ENCODE data around the gene SPC24. TPM values are rescaled to one million over a fixed set of nuclear protein-coding genes. Genes with fewer than 3 reads are reported as not detected.
A peak's percentile ranks its signal among the peaks of the same experiment; 100 is the strongest.
"Not testable (repeated sequence)": the region's sequence is repeated elsewhere in the genome, so short reads cannot be mapped to it uniquely, and the experiment has no call there.

Gene SPC24
- total RNA-seq, 1 donor from 2014 or later, result 3.8 TPM

GRCh38 chr19:11108746-11109145, 46.8 kb downstream of the SPC24 start:
- peaks cover 7% of the 10 kb centered on the region for H3K9me3 Mint-ChIP-seq (ENCODE audit: unreplicated experiment)
- no peak overlapping the region for H3K27ac Mint-ChIP-seq (ENCODE audit: unreplicated experiment)
- no peak overlapping the region for H3K4me3 Mint-ChIP-seq (ENCODE audit: unreplicated experiment)
- H3K4me1 Mint-ChIP-seq (ENCODE audit: low read depth, unreplicated experiment), result no peaks in the 10 kb centered on the region
- peaks cover 12% of the 10 kb centered on the region for H3K27me3 Mint-ChIP-seq (ENCODE audit: unreplicated experiment)
- TF ChIP-seq, protein P1, sequence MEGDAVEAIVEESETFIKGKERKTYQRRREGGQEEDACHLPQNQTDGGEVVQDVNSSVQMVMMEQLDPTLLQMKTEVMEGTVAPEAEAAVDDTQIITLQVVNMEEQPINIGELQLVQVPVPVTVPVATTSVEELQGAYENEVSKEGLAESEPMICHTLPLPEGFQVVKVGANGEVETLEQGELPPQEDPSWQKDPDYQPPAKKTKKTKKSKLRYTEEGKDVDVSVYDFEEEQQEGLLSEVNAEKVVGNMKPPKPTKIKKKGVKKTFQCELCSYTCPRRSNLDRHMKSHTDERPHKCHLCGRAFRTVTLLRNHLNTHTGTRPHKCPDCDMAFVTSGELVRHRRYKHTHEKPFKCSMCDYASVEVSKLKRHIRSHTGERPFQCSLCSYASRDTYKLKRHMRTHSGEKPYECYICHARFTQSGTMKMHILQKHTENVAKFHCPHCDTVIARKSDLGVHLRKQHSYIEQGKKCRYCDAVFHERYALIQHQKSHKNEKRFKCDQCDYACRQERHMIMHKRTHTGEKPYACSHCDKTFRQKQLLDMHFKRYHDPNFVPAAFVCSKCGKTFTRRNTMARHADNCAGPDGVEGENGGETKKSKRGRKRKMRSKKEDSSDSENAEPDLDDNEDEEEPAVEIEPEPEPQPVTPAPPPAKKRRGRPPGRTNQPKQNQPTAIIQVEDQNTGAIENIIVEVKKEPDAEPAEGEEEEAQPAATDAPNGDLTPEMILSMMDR (IDR thresholded peaks at IDR 0.05; ENCODE audit: partially characterized antibody, unreplicated experiment), result no peak
- peaks cover 4% of the 10 kb centered on the region for H3K36me3 Mint-ChIP-seq (ENCODE audit: unreplicated experiment)
- DNase-seq, result no peak

- Mint-ChIP-seq H3K27ac (ENCODE audit: unreplicated experiment) (no peak overlapping the region), H3K27me3 (ENCODE audit: unreplicated experiment) (peaks cover 10% of the 10 kb centered on the region), H3K4me1 (ENCODE audit: low read depth, unreplicated experiment) (no peaks in the 10 kb centered on the region), H3K36me3 (ENCODE audit: unreplicated experiment) (no peaks in the 10 kb centered on the region), H3K9me3 (ENCODE audit: unreplicated experiment) (peaks cover 3% of the 10 kb centered on the region), H3K4me3 (ENCODE audit: unreplicated experiment) (no peak overlapping the region)
- no peak for DNase-seq
- TF ChIP-seq, protein P1 (IDR thresholded peaks at IDR 0.05; ENCODE audit: partially characterized antibody, unreplicated experiment), result no peak
Observed at GRCh38 chr19:11106477-11106876, 49.1 kb downstream of the SPC24 start.

GRCh38 chr19:11105014-11105636, 50.5 kb downstream of the SPC24 start:
- no peaks in the 10 kb centered on the region for H3K4me1 Mint-ChIP-seq (ENCODE audit: low read depth, unreplicated experiment)
- H3K27ac Mint-ChIP-seq (ENCODE audit: unreplicated experiment), result no peak overlapping the region
- TF ChIP-seq, protein P1 (IDR thresholded peaks at IDR 0.05; ENCODE audit: partially characterized antibody, unreplicated experiment), result no peak
- no peak overlapping the region for H3K4me3 Mint-ChIP-seq (ENCODE audit: unreplicated experiment)
- no peaks in the 10 kb centered on the region for H3K36me3 Mint-ChIP-seq (ENCODE audit: unreplicated experiment)
- H3K27me3 Mint-ChIP-seq (ENCODE audit: unreplicated experiment), result peaks cover 6% of the 10 kb centered on the region
- no peaks in the 10 kb centered on the region for H3K9me3 Mint-ChIP-seq (ENCODE audit: unreplicated experiment)
- DNase-seq, result no peak

DNA sequence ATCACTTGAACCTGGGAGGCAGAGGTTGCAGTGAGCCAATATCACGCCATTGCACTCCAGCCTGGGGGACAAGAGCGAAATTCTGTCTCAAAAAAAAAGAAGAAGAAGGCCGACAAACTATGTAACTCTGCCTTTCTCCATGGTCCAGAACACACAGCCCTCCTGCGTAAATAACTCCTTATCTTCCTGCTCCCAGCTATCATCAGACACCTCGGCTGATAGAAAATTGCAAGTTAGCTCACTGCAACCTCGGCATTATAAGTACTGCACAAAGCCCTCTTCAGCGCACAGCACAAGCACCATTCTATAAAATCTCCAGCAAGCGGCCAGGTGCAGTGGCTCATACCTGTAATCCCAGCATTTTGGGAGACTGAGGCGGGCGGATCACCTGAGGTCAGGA, 51.9 kb downstream of the SPC24 start:
- not testable (repeated sequence) for DNase-seq; H3K9me3 Mint-ChIP-seq (ENCODE audit: unreplicated experiment); H3K4me3 Mint-ChIP-seq (ENCODE audit: unreplicated experiment); H3K4me1 Mint-ChIP-seq (ENCODE audit: low read depth, unreplicated experiment); H3K36me3 Mint-ChIP-seq (ENCODE audit: unreplicated experiment); H3K27me3 Mint-ChIP-seq (ENCODE audit: unreplicated experiment)
- peak overlapping the region; percentile 80 for H3K27ac Mint-ChIP-seq (ENCODE audit: unreplicated experiment)

DNA sequence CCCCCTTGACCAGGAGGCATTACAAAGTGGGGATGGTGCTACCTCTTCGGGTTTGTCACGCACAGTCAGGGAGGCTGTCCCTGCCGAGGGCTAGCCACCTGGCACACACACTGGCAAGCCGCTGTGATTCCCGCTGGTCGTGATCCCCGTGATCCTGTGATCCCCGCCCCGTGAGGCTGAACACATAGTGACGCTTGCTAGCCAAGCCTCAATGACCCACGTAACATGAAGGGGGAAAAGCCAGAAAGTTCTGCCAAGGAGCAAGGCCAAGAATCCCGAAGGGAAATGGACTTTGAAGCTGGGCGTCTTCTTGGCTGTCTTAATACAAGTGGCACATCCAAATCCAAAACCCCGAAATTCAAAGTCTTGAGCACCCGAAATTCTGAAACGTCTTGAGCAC, 52.6 kb downstream of the SPC24 start:
- no peaks in the 10 kb centered on the region for H3K9me3 Mint-ChIP-seq (ENCODE audit: unreplicated experiment)
- H3K4me3 Mint-ChIP-seq (ENCODE audit: unreplicated experiment), result no peak overlapping the region
- no peaks in the 10 kb centered on the region for H3K36me3 Mint-ChIP-seq (ENCODE audit: unreplicated experiment)
- no peak for DNase-seq
- peaks cover 2% of the 10 kb centered on the region for H3K4me1 Mint-ChIP-seq (ENCODE audit: low read depth, unreplicated experiment)
- TF ChIP-seq, protein P1 (IDR thresholded peaks at IDR 0.05; ENCODE audit: partially characterized antibody, unreplicated experiment), result no peak
- peak overlapping the region; percentile 12 for H3K27ac Mint-ChIP-seq (ENCODE audit: unreplicated experiment)
- H3K27me3 Mint-ChIP-seq (ENCODE audit: unreplicated experiment), result peaks cover 6% of the 10 kb centered on the region

Measured in glutamatergic neuron (in vitro differentiated cells).